GM19099 (cell line): Measurements from ENCODE around the gene PLCD4.
A peak's percentile ranks its signal among the peaks of the same experiment; 100 is the strongest.

Experiments used
- POLR2A ChIP-seq: IDR thresholded peaks from 3 replicates; pipeline ENCODE4 v1.6.1; 2011; ENCODE audit warnings: low read depth; ENCODE audit not compliant: insufficient read length; ENCODE audit errors: extremely low read depth

The PLCD4 gene

DNA sequence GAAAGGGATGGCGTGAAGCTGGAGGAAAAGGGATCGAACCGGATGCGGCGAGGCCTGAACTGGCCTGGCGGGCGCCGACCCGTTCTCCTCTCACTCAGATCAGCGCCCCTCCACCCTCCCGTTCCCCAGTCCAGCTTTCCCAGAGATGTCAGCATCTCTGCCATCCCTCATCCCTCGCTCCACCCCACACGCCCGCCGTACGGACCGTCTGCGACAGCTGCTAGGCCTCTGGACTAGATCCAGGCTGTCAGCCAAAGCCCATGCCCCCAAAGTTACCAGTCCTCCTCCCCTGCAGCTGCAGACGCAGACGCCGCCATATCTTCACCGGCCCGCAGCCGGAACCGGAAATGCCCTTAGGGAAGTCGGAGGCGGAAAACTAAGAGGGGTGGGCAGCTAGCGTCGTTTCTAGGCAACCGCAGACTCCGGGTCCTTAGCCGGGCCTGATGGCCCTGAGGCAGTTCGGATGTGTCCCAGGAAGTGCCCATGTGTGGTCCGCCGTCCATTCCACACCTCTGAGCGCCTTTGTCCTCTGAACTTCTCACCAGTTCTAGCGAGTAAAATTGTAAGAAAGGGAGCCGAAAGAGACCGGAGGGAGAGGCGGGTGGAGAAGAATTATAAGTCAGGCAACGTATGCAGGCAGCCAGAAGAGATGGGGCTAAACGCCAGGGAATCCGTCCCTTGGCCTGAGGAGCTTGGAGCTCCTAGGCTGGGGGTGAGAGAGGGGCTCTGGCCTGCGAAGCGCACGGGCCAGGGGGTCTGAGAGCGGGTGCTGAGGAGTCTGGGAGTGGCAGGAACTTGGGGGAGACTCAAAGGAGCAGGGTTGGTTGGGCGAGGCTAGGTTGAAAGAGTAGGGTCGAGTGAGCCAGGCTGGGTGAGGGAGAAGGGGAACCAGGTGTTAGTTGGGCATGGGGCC is 64.2 kb downstream of the PLCD4 start, which contains the start of the genes RNF25 and STK36:
RNF25 (minus strand) TSS at position 349 of the 913 bp plus-strand sequence; CDS start at position 317, 32 bp downstream.
STK36 (plus strand) TSS at position 433 of the 913 bp plus-strand sequence. CDS start 744 bp downstream, outside the sequence.
- peak; percentile 79 for TF ChIP-seq POLR2A

DNA sequence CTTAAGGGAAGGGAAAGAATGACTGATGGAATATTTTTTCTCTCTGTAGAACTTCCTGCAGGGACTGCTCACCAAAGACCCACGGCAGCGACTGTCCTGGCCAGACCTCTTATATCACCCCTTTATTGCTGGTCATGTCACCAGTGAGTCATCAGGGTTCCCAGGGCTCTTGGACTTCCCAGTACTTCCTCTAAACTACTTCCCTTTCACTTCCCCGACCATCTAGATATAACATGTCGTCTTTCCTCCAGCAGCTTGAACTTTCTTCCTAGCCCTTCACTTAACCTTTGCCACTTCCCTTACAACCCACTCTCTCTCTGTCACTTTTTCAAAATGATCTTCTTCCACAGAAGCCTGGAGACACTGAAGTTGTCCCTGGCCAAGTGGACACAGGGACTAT is 71.4 kb downstream of the PLCD4 start:
- no peak for TF ChIP-seq POLR2A

DNA sequence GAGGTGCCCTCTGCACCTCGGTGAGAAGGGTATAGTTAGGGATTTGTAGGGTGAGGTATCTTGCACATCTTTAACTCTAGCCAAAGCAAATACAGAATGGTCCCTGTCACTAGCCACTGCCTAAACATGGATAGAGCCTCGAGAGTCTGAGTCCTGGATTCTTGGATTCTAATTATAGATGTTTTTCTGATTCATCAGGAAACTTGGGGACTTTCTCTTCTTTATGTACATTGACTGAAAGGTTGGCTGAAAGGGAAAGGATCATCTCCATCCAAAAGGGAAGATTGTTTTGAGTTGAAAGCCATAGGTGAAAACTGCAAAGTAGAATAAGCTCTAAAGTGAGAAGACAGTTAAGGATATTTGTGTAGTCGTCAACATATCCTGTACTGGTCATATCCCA is 72.4 kb downstream of the PLCD4 start:
- no peak for TF ChIP-seq POLR2A
